GM18507 (cell line): ENCODE results near the gene MRPL58.
A peak's percentile ranks its signal among the peaks of the same experiment; 100 is the strongest.
"Not testable (repeated sequence)": the region's sequence is repeated elsewhere in the genome, so short reads cannot be mapped to it uniquely, and the experiment has no call there.

ENCODE experiments used
- DNase-seq: peaks from one replicate; pipeline ENCODE4 v3.0.0; 2011; ENCODE audit warnings: low read depth; ENCODE audit not compliant: insufficient read length; ENCODE audit errors: extremely low spot score
- FAIRE-seq: peaks from 2 replicates; lab custom pipeline; 2011; peaks lifted over from hg19 to GRCh38; lab: Jason Lieb, UNC

Gene MRPL58

GRCh38 chr17:74982663-74983313 is 29.7 kb upstream of the MRPL58 start:
- not testable (repeated sequence) for DNase-seq, FAIRE-seq

- DNase-seq (no peak), FAIRE-seq (no peak)
Observed at GRCh38 chr17:74986206-74986576, 26.3 kb upstream of the MRPL58 start.

- FAIRE-seq = peak; percentile 81
- DNase-seq = peak; percentile 89
Observed at GRCh38 chr17:74987418-74987908, 25.0 kb upstream of the MRPL58 start, which contains the start of gene CDR2L. TSS of gene CDR2L (plus strand) at chr17:74987632. CDS start at chr17:74988044, 412 bp downstream.

GRCh38 chr17:74987909-74988711 is 24.4 kb upstream of the MRPL58 start:
- DNase-seq (no peak), FAIRE-seq (no peak)

GRCh38 chr17:74990581-74991105 is 21.8 kb upstream of the MRPL58 start:
- no peak for DNase-seq
- FAIRE-seq = no peak

GRCh38 chr17:74992223-74992622 is 20.2 kb upstream of the MRPL58 start:
- DNase-seq (no peak), FAIRE-seq (no peak)

- FAIRE-seq (no peak), DNase-seq (no peak)
Observed at GRCh38 chr17:74994440-74994839, 18.0 kb upstream of the MRPL58 start.

GRCh38 chr17:74995847-74996246 is 16.6 kb upstream of the MRPL58 start:
- no peak for DNase-seq
- no peak for FAIRE-seq

GRCh38 chr17:74998783-74999182 is 13.7 kb upstream of the MRPL58 start:
- FAIRE-seq (no peak), DNase-seq (no peak)

- DNase-seq (no peak), FAIRE-seq (no peak)
Observed at GRCh38 chr17:74999523-74999922, 12.9 kb upstream of the MRPL58 start.

- DNase-seq (no peak), FAIRE-seq (no peak)
Observed at GRCh38 chr17:75001915-75002843, 10.3 kb upstream of the MRPL58 start.

GRCh38 chr17:75003070-75003956 is 9.2 kb upstream of the MRPL58 start:
- no peak for FAIRE-seq
- no peak for DNase-seq

GRCh38 chr17:75003957-75004355 is 8.5 kb upstream of the MRPL58 start:
- no peak for DNase-seq
- FAIRE-seq = no peak

GRCh38 chr17:75004371-75004770 is 8.1 kb upstream of the MRPL58 start:
- DNase-seq (no peak), FAIRE-seq (no peak)

- no peak for FAIRE-seq
- no peak for DNase-seq
Observed at GRCh38 chr17:75005291-75005690, 7.2 kb upstream of the MRPL58 start.

GRCh38 chr17:75006084-75006483 is 6.4 kb upstream of the MRPL58 start:
- not testable (repeated sequence) for FAIRE-seq, DNase-seq

GRCh38 chr17:75006653-75007052 is 5.8 kb upstream of the MRPL58 start:
- FAIRE-seq (no peak), DNase-seq (no peak)

GRCh38 chr17:75008373-75008772 is 4.1 kb upstream of the MRPL58 start:
- no peak for DNase-seq

More at GRCh38 chr17:75008373-75008772, 4.1 kb upstream of the MRPL58 start:
- no peak for FAIRE-seq
